Astrocyte of the spinal cord (primary cell): ENCODE measurements around the gene RPGRIP1L.

ENCODE experiments used
- DNase-seq: peaks from one replicate; pipeline ENCODE4 v3.0.0; 2011; ENCODE audit warnings: low read depth, low spot score
- H3K4me3 ChIP-seq: 2 replicates; pipeline ENCODE4 v1.5.1; 2011; ENCODE audit warnings: low read depth, mild to moderate bottlenecking, low read length, moderate library complexity
- CTCF ChIP-seq: IDR thresholded peaks from 2 replicates; pipeline ENCODE4 v1.5.1; 2012; ENCODE audit warnings: low read depth, mild to moderate bottlenecking, low read length, inconsistent platforms
- in situ Hi-C: cut with HindIII; loops from 2 replicates; pipeline ENCODE4 v1.10.0; 2017; ENCODE audit warnings: low sequenced_read_pairs

The RPGRIP1L gene

DNA sequence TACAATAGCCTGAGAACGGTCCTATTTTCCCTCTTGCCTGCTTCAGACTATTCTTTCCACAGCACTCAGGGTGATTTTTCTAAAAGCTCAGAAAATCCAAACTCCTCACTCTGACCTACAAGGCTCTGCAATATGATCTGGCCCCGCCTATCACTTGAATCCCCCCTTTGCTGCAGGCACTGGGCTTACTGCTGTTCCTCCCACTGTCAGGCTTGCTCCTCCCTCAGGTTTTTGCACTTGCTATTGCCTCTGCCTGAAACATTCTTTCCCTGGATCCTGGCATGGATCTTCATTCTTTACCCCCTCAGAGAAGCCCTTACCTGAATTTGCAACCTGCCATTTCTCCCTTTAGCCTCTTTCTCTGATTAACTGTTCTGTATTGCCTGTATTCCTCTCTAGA lies 52.3 kb downstream of the RPGRIP1L start:
- in situ Hi-C loops: no loop called here
- DNase-seq: no peak
- no peak for TF ChIP-seq CTCF
- H3K4me3 ChIP-seq: no peak overlapping the region

GRCh38 chr16:53646506-53646905 lies 57.2 kb downstream of the RPGRIP1L start:
- no peak for DNase-seq
- in situ Hi-C loops: no loop called here
- H3K4me3 ChIP-seq: no peak overlapping the region
- TF ChIP-seq CTCF: no peak

- in situ Hi-C loops: no loop called here
- DNase-seq: no peak
- TF ChIP-seq CTCF: no peak
- H3K4me3 ChIP-seq: no peak overlapping the region
Measured at GRCh38 chr16:53643474-53643873, 60.2 kb downstream of the RPGRIP1L start.

DNA sequence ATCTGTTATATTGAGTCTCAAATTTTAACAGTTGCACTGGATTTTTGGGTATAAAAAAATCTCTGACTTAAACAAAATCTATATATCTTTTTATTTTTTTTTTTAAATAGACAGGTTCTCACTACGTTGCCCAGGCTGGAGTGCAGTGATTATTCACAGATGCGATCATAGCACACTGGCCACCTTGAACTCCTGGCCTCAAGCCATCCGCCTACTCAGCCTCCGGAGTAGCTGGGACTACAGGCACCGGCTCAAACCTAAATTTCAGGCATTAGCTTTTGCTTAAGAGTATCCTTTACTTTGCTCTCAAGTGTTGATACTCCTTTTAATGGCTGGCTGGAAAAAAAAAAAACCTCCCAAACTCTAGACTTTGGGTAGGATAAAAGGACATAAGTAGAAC lies 61.6 kb downstream of the RPGRIP1L start:
- in situ Hi-C loops: no loop called here
- TF ChIP-seq CTCF: no peak
- no peak overlapping the region for H3K4me3 ChIP-seq
- no peak for DNase-seq

- in situ Hi-C loops: no loop called here
- TF ChIP-seq CTCF: no peak
- no peak for DNase-seq
- H3K4me3 ChIP-seq: no peak overlapping the region
Measured at GRCh38 chr16:53636978-53637377, 66.7 kb downstream of the RPGRIP1L start.

GRCh38 chr16:53632526-53632925 lies 71.1 kb downstream of the RPGRIP1L start:
- H3K4me3 ChIP-seq: no peak overlapping the region
- TF ChIP-seq CTCF: no peak
- no peak for DNase-seq
- in situ Hi-C loops: no loop called here
